GM12892 (cell line): ENCODE data around the gene COL16A1.

ENCODE experiments used
- DNase-seq: peaks from one replicate; pipeline ENCODE4 v3.0.0; 2011; ENCODE audit not compliant: insufficient read length
- FAIRE-seq: peaks from 2 replicates; lab custom pipeline; 2011; peaks lifted over from hg19 to GRCh38; lab: Jason Lieb, UNC
- POLR2A ChIP-seq: IDR thresholded peaks from 2 replicates; pipeline ENCODE4 v1.6.1; 2011; ENCODE audit warnings: low read depth, low read length, control low read depth
- POLR2AphosphoS5 ChIP-seq: IDR thresholded peaks from 2 replicates; pipeline ENCODE4 v1.6.1; 2011; ENCODE audit warnings: low read depth, low read length, control low read depth
- TAF1 ChIP-seq: IDR thresholded peaks from 2 replicates; pipeline ENCODE4 v1.6.1; 2011; ENCODE audit warnings: low read depth, mild to moderate bottlenecking, control low read depth, low read length, borderline replicate concordance

COL16A1 gene

DNA sequence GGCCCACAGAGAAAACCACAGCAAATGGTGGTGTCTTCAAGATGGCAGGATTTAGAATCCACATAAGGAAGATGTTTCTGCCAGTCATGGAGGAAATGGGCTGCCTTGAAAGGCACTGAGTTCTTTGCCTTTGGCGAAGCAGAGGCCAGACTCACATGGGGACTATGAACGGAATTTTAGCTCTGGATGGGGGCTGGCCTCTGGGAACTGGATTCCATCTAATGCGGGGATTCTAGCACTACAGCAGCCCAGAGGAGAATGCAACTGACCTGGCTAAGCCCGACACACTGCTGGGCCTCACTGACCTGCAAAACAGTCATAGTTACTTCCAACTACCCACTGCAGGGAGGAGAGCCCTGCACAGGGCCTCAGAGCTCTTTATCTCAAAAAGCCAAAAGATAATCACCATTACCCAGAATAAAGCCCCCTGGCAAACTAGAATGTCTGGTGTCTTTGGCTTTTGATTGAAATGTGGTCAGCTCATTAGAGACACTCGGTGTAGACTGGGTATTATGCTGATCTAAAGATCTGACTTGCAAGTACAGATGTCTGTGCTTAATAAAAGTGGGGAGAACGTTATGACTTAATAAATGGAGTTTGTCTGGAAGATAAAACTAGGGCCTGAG lies 74.8 kb downstream of the COL16A1 start:
- TF ChIP-seq POLR2A: no peak
- no peak for TF ChIP-seq TAF1
- no peak for TF ChIP-seq POLR2AphosphoS5
- DNase-seq (no peak), FAIRE-seq (no peak)

DNA sequence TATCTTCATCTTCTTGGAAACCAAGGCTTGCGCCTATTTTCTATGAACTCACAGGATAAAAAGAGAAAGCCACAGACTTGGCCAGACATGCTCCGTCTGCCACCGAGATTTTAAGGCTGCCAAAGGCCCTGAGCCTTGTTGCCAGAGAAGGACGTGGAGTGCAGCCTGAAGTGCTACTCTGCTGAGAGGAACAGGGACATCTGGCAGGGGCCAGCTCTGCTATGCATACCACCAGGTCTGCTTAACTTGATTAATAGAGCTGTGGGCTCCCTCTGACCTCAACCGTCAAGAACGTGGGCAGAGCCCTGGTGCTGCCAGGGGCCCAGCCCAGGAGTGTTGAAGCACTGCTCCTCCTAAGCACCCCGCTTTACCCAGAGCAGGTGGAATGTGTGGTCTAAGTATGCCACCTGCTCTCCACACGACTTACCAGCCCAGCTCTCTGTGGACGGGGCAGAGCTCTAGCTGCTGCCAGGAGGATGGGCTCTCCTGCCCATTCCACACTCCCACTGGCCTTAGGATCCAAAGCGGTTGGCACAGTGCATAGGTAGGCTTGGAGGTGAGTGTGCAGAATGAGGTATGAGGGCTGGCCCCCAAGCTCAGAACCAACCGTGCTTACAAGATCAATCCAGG lies 75.8 kb downstream of the COL16A1 start:
- DNase-seq (no peak), FAIRE-seq (no peak)
- no peak for TF ChIP-seq POLR2A
- no peak for TF ChIP-seq TAF1
- no peak for TF ChIP-seq POLR2AphosphoS5

GRCh38 chr1:31627301-31627929 lies 76.4 kb downstream of the COL16A1 start:
- FAIRE-seq: no peak
- no peak for DNase-seq
- TF ChIP-seq POLR2A (no peak), POLR2AphosphoS5 (no peak), TAF1 (no peak)

GRCh38 chr1:31626223-31627207 lies 77.3 kb downstream of the COL16A1 start:
- FAIRE-seq (no peak), DNase-seq (no peak)
- TF ChIP-seq POLR2A: no peak
- TF ChIP-seq TAF1: no peak
- no peak for TF ChIP-seq POLR2AphosphoS5

- DNase-seq (no peak), FAIRE-seq (no peak)
- no peak for TF ChIP-seq TAF1
- no peak for TF ChIP-seq POLR2AphosphoS5
- no peak for TF ChIP-seq POLR2A
Observed at GRCh38 chr1:31625561-31626222, 78.1 kb downstream of the COL16A1 start.

DNA sequence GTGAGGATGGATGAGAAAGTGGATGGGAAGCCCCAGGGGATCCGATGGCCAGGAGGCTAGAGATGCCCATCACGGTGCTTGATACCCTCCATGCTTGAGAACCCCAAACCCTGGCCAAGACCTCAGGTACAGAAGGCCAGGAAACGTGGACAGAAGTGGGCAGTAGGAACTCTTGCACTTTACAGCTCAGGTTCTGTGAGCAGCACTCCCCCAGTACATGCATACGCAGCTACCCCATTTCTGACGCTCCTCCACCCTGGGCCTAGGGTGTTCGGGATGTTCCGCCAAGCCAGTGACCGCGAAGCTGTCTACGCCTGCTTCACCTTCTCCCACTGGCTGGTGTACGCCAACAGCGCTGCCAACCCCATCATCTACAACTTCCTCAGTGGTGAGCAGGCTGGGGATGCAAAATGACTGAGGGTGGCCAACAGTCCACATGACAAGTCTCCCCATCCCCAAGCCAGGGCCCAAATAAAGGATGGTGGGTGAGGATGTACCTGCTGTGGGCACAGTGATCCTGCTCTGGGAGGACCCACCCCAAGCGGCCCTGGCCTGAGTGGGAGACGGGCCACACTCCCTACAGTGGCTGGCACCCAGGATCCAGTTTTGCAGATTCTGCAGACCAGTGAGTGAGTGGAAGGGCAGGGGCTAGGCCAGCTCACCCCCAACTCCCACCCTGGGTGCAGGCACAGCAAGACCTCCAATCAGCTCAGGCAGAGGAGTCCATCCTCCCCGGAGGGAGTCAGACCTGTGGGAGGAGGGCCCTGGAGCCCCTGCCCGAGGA lies 78.9 kb downstream of the COL16A1 start:
- no peak for TF ChIP-seq POLR2AphosphoS5
- TF ChIP-seq POLR2A: no peak
- no peak for TF ChIP-seq TAF1
- FAIRE-seq: no peak
- DNase-seq: no peak

DNA sequence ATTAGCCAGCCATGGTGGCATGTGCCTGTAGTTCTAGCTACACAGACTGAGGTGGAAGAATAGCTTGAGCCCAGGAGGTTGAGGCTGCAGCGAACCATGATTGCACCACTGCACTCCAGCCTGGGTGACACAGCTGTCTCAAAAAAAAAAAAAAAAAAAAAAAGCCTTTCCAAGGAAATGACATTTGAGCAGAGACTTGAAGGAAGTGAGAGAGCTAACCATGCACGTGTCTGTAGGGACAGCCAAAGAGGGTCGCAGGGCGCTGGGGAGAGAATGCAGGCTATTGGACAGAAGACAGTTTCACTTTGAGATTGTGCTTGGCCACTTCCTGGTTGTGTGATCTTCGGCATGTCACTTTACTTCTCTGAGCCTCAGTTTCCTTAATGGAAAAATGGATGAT lies 79.5 kb downstream of the COL16A1 start:
- no peak for FAIRE-seq
- DNase-seq: no peak
- TF ChIP-seq TAF1: no peak
- TF ChIP-seq POLR2A: no peak
- TF ChIP-seq POLR2AphosphoS5: no peak

- no peak for FAIRE-seq
- no peak for TF ChIP-seq POLR2A
- TF ChIP-seq TAF1: no peak
- no peak for TF ChIP-seq POLR2AphosphoS5
- DNase-seq: no peak
Observed at GRCh38 chr1:31623365-31623764, 80.5 kb downstream of the COL16A1 start.

- FAIRE-seq (no peak), DNase-seq (no peak)
- TF ChIP-seq POLR2AphosphoS5 (no peak), POLR2A (no peak), TAF1 (no peak)
Observed at GRCh38 chr1:31621847-31622730, 81.7 kb downstream of the COL16A1 start.

DNA sequence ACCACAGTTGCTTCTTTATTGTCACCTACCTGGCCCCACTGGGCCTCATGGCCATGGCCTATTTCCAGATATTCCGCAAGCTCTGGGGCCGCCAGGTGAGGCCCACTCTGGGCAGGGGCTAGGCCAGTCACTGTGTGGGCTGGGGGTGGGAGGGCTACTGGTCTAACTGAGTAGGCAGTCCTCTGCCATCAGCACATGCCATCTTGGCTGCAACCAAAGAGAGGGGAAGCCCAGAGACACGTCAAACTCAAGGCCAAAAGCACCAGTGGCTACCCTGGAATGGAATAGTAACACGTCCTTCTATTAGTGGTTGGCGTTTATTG lies 82.4 kb downstream of the COL16A1 start:
- TF ChIP-seq POLR2A (no peak), TAF1 (no peak), POLR2AphosphoS5 (no peak)
- FAIRE-seq (no peak), DNase-seq (no peak)
